Endothelial cell (in vitro differentiated cells): ENCODE measurements around the gene CAPN12. TPM values are rescaled to one million over a fixed set of nuclear protein-coding genes. Genes with fewer than 3 reads are reported as not detected.

ENCODE experiments used
- DNase-seq: peaks from one replicate; pipeline ENCODE4 v3.0.0; 2021; ENCODE audit warnings: low spot score
- H3K27ac Mint-ChIP-seq: one replicate; pipeline ENCODE4 v1.8.0; 2021; ENCODE audit warnings: mixed read lengths, inconsistent platforms; ENCODE audit not compliant: unreplicated experiment
- H3K27me3 Mint-ChIP-seq: one replicate; pipeline ENCODE4 v1.8.0; 2021; ENCODE audit warnings: mild to moderate bottlenecking, moderate library complexity, mixed read lengths, inconsistent platforms; ENCODE audit not compliant: unreplicated experiment
- H3K36me3 Mint-ChIP-seq: one replicate; pipeline ENCODE4 v1.8.0; 2021; ENCODE audit warnings: mild to moderate bottlenecking, low read depth, mixed read lengths, inconsistent platforms; ENCODE audit not compliant: unreplicated experiment
- H3K4me1 Mint-ChIP-seq: one replicate; pipeline ENCODE4 v1.8.0; 2021; ENCODE audit warnings: mild to moderate bottlenecking, mixed read lengths, inconsistent platforms; ENCODE audit not compliant: unreplicated experiment
- H3K4me3 Mint-ChIP-seq: one replicate; pipeline ENCODE4 v1.8.0; 2021; ENCODE audit warnings: mild to moderate bottlenecking, mixed read lengths, inconsistent platforms; ENCODE audit not compliant: unreplicated experiment
- H3K9me3 Mint-ChIP-seq: one replicate; pipeline ENCODE4 v1.8.0; 2021; ENCODE audit warnings: mixed read lengths, inconsistent platforms; ENCODE audit not compliant: unreplicated experiment
- CTCF ChIP-seq: fragments of 200-600 bp; sonication (generic); IDR thresholded peaks from one replicate; pipeline ENCODE4 v1.5.0; 2021; ENCODE audit warnings: antibody characterized with exemption; ENCODE audit not compliant: unreplicated experiment
- total RNA-seq: library from RNA; stranded (reverse); fragmentation: NEBNext Ultra II Directional; extraction: Animal tissue kit (Norgen Biotek cat#: 25700); gene quantifications from one replicate; pipeline ENCODE4 v1.2.1, GENCODE V29; 2021; ENCODE audit not compliant: unreplicated experiment

Gene CAPN12
- total RNA-seq, 1 donor from 2014 or later, result 2.9 TPM

- H3K27ac Mint-ChIP-seq, result no peak overlapping the region
- H3K36me3 Mint-ChIP-seq, result peaks cover 45% of the 10 kb centered on the region
- no peak overlapping the region for H3K4me3 Mint-ChIP-seq
- H3K4me1 Mint-ChIP-seq, result peaks cover 34% of the 10 kb centered on the region
- peaks cover 25% of the 10 kb centered on the region for H3K27me3 Mint-ChIP-seq
- no peak for DNase-seq
- no peaks in the 10 kb centered on the region for H3K9me3 Mint-ChIP-seq
- no peak for TF ChIP-seq CTCF
Measured at GRCh38 chr19:38703509-38703908, 40.8 kb downstream of the CAPN12 start.

- DNase-seq, result no peak
- peaks cover 26% of the 10 kb centered on the region for H3K27me3 Mint-ChIP-seq
- peaks cover 38% of the 10 kb centered on the region for H3K4me1 Mint-ChIP-seq
- H3K4me3 Mint-ChIP-seq, result no peak overlapping the region
- H3K36me3 Mint-ChIP-seq, result peaks cover 43% of the 10 kb centered on the region
- TF ChIP-seq CTCF, result no peak
- H3K9me3 Mint-ChIP-seq, result no peaks in the 10 kb centered on the region
- no peak overlapping the region for H3K27ac Mint-ChIP-seq
Measured at GRCh38 chr19:38702278-38702677, 42.0 kb downstream of the CAPN12 start.

GRCh38 chr19:38701455-38702063 lies 42.7 kb downstream of the CAPN12 start:
- peaks cover 43% of the 10 kb centered on the region for H3K36me3 Mint-ChIP-seq
- no peak for DNase-seq
- H3K4me3 Mint-ChIP-seq, result no peak overlapping the region
- no peak overlapping the region for H3K27ac Mint-ChIP-seq
- peaks cover 27% of the 10 kb centered on the region for H3K27me3 Mint-ChIP-seq
- H3K4me1 Mint-ChIP-seq, result peaks cover 43% of the 10 kb centered on the region
- H3K9me3 Mint-ChIP-seq, result no peaks in the 10 kb centered on the region
- TF ChIP-seq CTCF, result no peak

GRCh38 chr19:38700902-38701454 lies 43.3 kb downstream of the CAPN12 start:
- H3K9me3 Mint-ChIP-seq, result no peaks in the 10 kb centered on the region
- H3K4me3 Mint-ChIP-seq, result no peak overlapping the region
- H3K27me3 Mint-ChIP-seq, result peaks cover 30% of the 10 kb centered on the region
- peak overlapping the region; percentile 57 for H3K27ac Mint-ChIP-seq
- no peak for TF ChIP-seq CTCF
- H3K36me3 Mint-ChIP-seq, result peaks cover 45% of the 10 kb centered on the region
- no peak for DNase-seq
- peaks cover 49% of the 10 kb centered on the region for H3K4me1 Mint-ChIP-seq

GRCh38 chr19:38700350-38700901 lies 43.8 kb downstream of the CAPN12 start:
- no peaks in the 10 kb centered on the region for H3K9me3 Mint-ChIP-seq
- H3K4me3 Mint-ChIP-seq, result no peak overlapping the region
- no peak for DNase-seq
- peak overlapping the region; percentile 67 for H3K27ac Mint-ChIP-seq
- peaks cover 30% of the 10 kb centered on the region for H3K27me3 Mint-ChIP-seq
- H3K36me3 Mint-ChIP-seq, result peaks cover 41% of the 10 kb centered on the region
- no peak for TF ChIP-seq CTCF
- H3K4me1 Mint-ChIP-seq, result peaks cover 55% of the 10 kb centered on the region
